BLaER1 (cell line): ENCODE results near the gene TRDMT1.

Source experiments
- H3K27ac ChIP-seq: shearing (Covaris generic); formaldehyde crosslinking; 2 replicates; pipeline ENCODE4 v1.8.1; 2022
- H3K27me3 ChIP-seq: shearing (Covaris generic); formaldehyde crosslinking; 2 replicates; pipeline ENCODE4 v1.8.1; 2022
- H3K36me3 ChIP-seq: shearing (Covaris generic); formaldehyde crosslinking; 2 replicates; pipeline ENCODE4 v1.8.1; 2022
- H3K4me1 ChIP-seq: shearing (Covaris generic); formaldehyde crosslinking; 2 replicates; pipeline ENCODE4 v1.8.1; 2022
- H3K4me2 ChIP-seq: shearing (Covaris generic); formaldehyde crosslinking; 2 replicates; pipeline ENCODE4 v1.8.1; 2022
- H3K4me3 ChIP-seq: shearing (Covaris generic); formaldehyde crosslinking; 2 replicates; pipeline ENCODE4 v1.8.1; 2022
- H3K9ac ChIP-seq: shearing (Covaris generic); formaldehyde crosslinking; 2 replicates; pipeline ENCODE4 v1.8.1; 2022
- H3K9me3 ChIP-seq: shearing (Covaris generic); formaldehyde crosslinking; 2 replicates; pipeline ENCODE4 v1.8.1; 2022
- H4K20me1 ChIP-seq: shearing (Covaris generic); formaldehyde crosslinking; 2 replicates; pipeline ENCODE4 v1.8.1; 2022
- Cebpa-rat ChIP-seq: shearing (Covaris generic); IDR thresholded peaks from 2 replicates; pipeline ENCODE4 v1.8.1; 2022

The TRDMT1 gene

GRCh38 chr10:17225808-17226207, 24.3 kb upstream of the TRDMT1 start:
- H4K20me1 ChIP-seq: peaks cover 17% of the 10 kb centered on the region
- no peak overlapping the region for H3K27ac ChIP-seq
- H3K4me3 ChIP-seq: no peak overlapping the region
- TF ChIP-seq Cebpa-rat: no peak
- H3K27me3 ChIP-seq: no peaks in the 10 kb centered on the region
- peak overlapping the region; percentile 97; the same call in 1 of the 2 replicates for H3K4me2 ChIP-seq
- H3K36me3 ChIP-seq: peaks cover 1% of the 10 kb centered on the region; the same call in 1 of the 2 replicates
- H3K9ac ChIP-seq: no peak overlapping the region
- H3K9me3 ChIP-seq: no peaks in the 10 kb centered on the region
- H3K4me1 ChIP-seq: peaks cover 21% of the 10 kb centered on the region

GRCh38 chr10:17222329-17222728, 20.9 kb upstream of the TRDMT1 start:
- H3K36me3 ChIP-seq: no peaks in the 10 kb centered on the region
- no peak overlapping the region for H3K27ac ChIP-seq
- H3K9me3 ChIP-seq: no peaks in the 10 kb centered on the region
- H3K4me2 ChIP-seq: no peak overlapping the region
- H3K9ac ChIP-seq: no peak overlapping the region
- H3K4me3 ChIP-seq: no peak overlapping the region
- no peaks in the 10 kb centered on the region for H4K20me1 ChIP-seq
- no peak for TF ChIP-seq Cebpa-rat
- H3K27me3 ChIP-seq: no peaks in the 10 kb centered on the region
- H3K4me1 ChIP-seq: peaks cover 16% of the 10 kb centered on the region

- H3K4me1 ChIP-seq: no peaks in the 10 kb centered on the region
- H3K27ac ChIP-seq: no peak overlapping the region
- H3K9me3 ChIP-seq: no peaks in the 10 kb centered on the region
- H3K36me3 ChIP-seq: no peaks in the 10 kb centered on the region
- H3K4me2 ChIP-seq: no peak overlapping the region
- no peak for TF ChIP-seq Cebpa-rat
- no peaks in the 10 kb centered on the region for H3K27me3 ChIP-seq
- H3K9ac ChIP-seq: no peak overlapping the region
- no peaks in the 10 kb centered on the region for H4K20me1 ChIP-seq
- H3K4me3 ChIP-seq: no peak overlapping the region
Observed at GRCh38 chr10:17220652-17221100, 19.2 kb upstream of the TRDMT1 start.

- no peak overlapping the region for H3K27ac ChIP-seq
- no peak overlapping the region for H3K4me3 ChIP-seq
- H3K36me3 ChIP-seq: no peaks in the 10 kb centered on the region
- no peaks in the 10 kb centered on the region for H4K20me1 ChIP-seq
- no peak for TF ChIP-seq Cebpa-rat
- no peaks in the 10 kb centered on the region for H3K9me3 ChIP-seq
- no peaks in the 10 kb centered on the region for H3K27me3 ChIP-seq
- no peak overlapping the region for H3K4me2 ChIP-seq
- H3K9ac ChIP-seq: no peak overlapping the region
- no peaks in the 10 kb centered on the region for H3K4me1 ChIP-seq
Observed at GRCh38 chr10:17219024-17219423, 17.6 kb upstream of the TRDMT1 start.

GRCh38 chr10:17217631-17218232, 16.3 kb upstream of the TRDMT1 start:
- Histone ChIP-seq H3K9me3 (no peaks in the 10 kb centered on the region), H3K4me2 (no peak overlapping the region), H3K9ac (no peak overlapping the region), H3K27me3 (no peaks in the 10 kb centered on the region), H3K4me1 (no peaks in the 10 kb centered on the region), H3K36me3 (no peaks in the 10 kb centered on the region), H4K20me1 (no peaks in the 10 kb centered on the region), H3K27ac (no peak overlapping the region), H3K4me3 (no peak overlapping the region)
- TF ChIP-seq Cebpa-rat: no peak

- Histone ChIP-seq H4K20me1 (no peaks in the 10 kb centered on the region), H3K4me1 (no peaks in the 10 kb centered on the region), H3K9ac (no peak overlapping the region), H3K27ac (no peak overlapping the region), H3K9me3 (no peaks in the 10 kb centered on the region), H3K4me2 (no peak overlapping the region), H3K4me3 (no peak overlapping the region), H3K27me3 (no peaks in the 10 kb centered on the region), H3K36me3 (no peaks in the 10 kb centered on the region)
- no peak for TF ChIP-seq Cebpa-rat
Observed at GRCh38 chr10:17216901-17217395, 15.5 kb upstream of the TRDMT1 start.

- Histone ChIP-seq H3K27me3 (no peaks in the 10 kb centered on the region), H3K36me3 (no peaks in the 10 kb centered on the region), H3K27ac (no peak overlapping the region), H3K9me3 (no peaks in the 10 kb centered on the region), H4K20me1 (no peaks in the 10 kb centered on the region), H3K4me1 (no peaks in the 10 kb centered on the region), H3K4me3 (no peak overlapping the region), H3K4me2 (no peak overlapping the region), H3K9ac (no peak overlapping the region)
- no peak for TF ChIP-seq Cebpa-rat
Observed at GRCh38 chr10:17216217-17216900, 14.9 kb upstream of the TRDMT1 start.

GRCh38 chr10:17215782-17216122, 14.3 kb upstream of the TRDMT1 start:
- Histone ChIP-seq H3K9ac (no peak overlapping the region), H3K36me3 (no peaks in the 10 kb centered on the region), H3K4me1 (no peaks in the 10 kb centered on the region), H3K9me3 (no peaks in the 10 kb centered on the region), H4K20me1 (no peaks in the 10 kb centered on the region), H3K4me2 (no peak overlapping the region), H3K4me3 (no peak overlapping the region), H3K27ac (no peak overlapping the region), H3K27me3 (no peaks in the 10 kb centered on the region)
- TF ChIP-seq Cebpa-rat: no peak

- no peak for TF ChIP-seq Cebpa-rat
- Histone ChIP-seq H3K36me3 (no peaks in the 10 kb centered on the region), H3K4me2 (no peak overlapping the region), H3K27ac (no peak overlapping the region), H3K9me3 (no peaks in the 10 kb centered on the region), H4K20me1 (no peaks in the 10 kb centered on the region), H3K27me3 (no peaks in the 10 kb centered on the region), H3K4me1 (no peaks in the 10 kb centered on the region), H3K9ac (no peak overlapping the region), H3K4me3 (no peak overlapping the region)
Observed at GRCh38 chr10:17214971-17215781, 13.7 kb upstream of the TRDMT1 start.

- no peaks in the 10 kb centered on the region for H4K20me1 ChIP-seq
- H3K9ac ChIP-seq: no peak overlapping the region
- no peaks in the 10 kb centered on the region for H3K36me3 ChIP-seq
- no peaks in the 10 kb centered on the region for H3K27me3 ChIP-seq
- H3K4me3 ChIP-seq: no peak overlapping the region
- H3K27ac ChIP-seq: no peak overlapping the region
- no peaks in the 10 kb centered on the region for H3K9me3 ChIP-seq
- no peak overlapping the region for H3K4me2 ChIP-seq
- no peak for TF ChIP-seq Cebpa-rat
- no peaks in the 10 kb centered on the region for H3K4me1 ChIP-seq
Observed at GRCh38 chr10:17214526-17214925, 13.1 kb upstream of the TRDMT1 start.
